HG02678 (cell line): ENCODE results near the gene CSTF3.

ENCODE experiments used
- ATAC-seq: cut with Tn5 transposase; IDR thresholded peaks from one replicate; pipeline ENCODE4 v1.9.1; 2021; ENCODE audit warnings: mild to moderate bottlenecking, moderate library complexity; ENCODE audit not compliant: unreplicated experiment

The CSTF3 gene

DNA sequence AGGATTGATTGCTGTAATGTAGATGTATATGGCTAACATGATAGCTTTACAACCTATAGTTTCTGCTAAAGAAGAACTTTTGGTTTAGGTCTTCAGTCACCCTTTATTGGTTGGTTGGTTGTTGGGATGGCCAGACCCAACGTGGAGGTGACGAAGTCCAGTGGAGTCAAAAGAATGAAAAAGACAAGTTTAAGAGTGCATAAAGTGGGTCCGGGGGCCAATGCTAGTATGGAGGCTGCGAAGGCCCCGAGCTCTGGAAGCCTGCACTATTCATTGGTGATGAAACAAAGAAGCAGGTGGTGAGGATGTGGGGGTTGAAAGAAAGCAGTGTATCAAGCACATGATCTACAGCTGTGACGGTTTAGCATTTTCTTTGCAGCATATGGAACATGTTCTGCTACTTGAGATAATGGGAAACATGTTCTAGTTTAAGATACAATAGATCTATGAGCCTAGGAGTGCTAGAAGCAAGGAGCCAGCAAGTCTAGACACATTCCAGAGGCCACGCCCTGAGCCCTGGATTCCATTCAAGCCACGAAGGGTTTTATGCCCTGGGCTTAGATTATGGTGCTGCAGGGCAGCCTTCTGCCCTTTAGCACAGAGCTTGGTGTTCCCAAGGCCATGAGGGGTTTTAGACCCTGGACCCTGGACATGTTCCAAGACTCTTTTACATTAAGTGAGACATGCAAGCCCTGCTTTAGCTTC, 115.6 kb downstream of the CSTF3 start:
- no peak for ATAC-seq

DNA sequence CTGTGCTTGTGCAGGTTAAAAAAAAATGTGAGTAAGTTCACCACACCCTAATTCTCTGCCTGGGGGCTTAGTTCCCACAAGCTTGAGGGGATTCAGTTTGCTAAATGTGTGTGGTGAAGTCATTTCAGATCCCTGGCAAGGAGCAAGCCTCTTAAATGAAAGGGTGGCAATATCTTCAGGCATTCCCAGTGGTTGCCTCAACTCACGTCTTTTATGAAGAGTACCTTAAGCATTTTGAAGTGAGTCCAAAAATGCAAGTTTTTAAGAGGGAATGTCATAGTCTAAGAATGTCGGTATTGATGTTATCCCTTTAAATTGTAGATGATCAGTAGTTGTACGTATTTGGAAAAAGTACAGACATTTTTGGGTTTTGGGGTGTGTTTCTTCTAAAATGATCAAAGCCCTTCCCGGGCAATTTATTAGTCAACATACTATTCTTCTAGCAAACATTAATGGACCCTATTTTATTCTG, 117.0 kb downstream of the CSTF3 start:
- no peak for ATAC-seq

DNA sequence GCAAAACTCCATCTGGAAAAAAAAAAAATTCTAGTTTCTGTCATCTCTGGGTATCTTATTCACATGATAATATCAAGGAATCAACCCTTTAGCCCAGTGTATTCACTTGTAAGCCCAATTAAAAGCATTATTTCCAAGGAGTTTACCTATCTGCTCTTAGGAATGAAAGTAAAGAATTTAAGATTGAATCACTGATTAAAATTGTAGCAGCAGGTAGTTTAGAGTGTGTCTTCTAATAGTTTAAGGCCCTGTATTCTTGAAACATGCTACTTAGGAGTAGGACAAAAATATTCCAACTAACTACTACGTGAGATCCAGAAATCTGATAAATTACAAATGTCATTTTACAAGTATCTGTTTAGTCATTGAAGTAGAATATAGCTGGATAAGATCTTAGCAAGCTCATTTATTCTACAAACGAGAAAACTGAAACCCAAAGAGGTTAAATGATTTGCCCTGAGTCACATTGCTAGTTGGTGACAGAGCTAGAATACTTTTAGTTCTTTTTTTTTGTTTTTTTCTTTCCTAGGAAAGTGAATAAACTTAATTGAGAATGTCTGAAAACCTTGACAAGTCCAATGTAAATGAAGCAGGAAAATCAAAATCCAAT, 118.0 kb downstream of the CSTF3 start:
- no peak for ATAC-seq

DNA sequence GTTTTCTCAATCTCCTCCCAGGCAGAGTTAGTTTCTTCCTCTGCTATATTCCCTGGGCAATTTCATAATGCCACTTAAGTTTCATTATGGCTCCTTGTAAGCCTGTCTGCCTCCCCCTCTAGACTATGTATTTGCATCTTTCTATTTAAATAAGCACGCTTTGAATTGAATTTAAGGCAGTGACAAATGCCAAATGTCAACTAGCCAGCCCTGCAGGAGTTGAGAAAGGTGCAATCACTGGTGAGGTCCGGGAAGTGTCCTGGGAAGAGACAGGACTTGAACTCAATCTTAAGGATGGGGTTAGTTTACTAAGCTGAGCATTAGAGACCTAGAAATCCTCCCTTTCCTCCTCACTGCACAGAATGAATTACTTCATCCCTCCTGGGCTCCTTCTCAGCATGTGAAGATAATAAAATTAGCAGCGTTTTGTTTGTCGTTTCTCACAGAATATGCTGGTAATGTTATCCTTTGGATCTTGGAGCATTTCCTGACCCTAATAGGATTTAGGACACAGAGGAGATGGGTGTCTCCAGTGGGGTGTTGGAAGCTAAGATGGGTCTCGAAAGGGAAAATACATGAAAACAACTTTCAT, 120.3 kb downstream of the CSTF3 start:
- ATAC-seq, result peak; percentile 25

DNA sequence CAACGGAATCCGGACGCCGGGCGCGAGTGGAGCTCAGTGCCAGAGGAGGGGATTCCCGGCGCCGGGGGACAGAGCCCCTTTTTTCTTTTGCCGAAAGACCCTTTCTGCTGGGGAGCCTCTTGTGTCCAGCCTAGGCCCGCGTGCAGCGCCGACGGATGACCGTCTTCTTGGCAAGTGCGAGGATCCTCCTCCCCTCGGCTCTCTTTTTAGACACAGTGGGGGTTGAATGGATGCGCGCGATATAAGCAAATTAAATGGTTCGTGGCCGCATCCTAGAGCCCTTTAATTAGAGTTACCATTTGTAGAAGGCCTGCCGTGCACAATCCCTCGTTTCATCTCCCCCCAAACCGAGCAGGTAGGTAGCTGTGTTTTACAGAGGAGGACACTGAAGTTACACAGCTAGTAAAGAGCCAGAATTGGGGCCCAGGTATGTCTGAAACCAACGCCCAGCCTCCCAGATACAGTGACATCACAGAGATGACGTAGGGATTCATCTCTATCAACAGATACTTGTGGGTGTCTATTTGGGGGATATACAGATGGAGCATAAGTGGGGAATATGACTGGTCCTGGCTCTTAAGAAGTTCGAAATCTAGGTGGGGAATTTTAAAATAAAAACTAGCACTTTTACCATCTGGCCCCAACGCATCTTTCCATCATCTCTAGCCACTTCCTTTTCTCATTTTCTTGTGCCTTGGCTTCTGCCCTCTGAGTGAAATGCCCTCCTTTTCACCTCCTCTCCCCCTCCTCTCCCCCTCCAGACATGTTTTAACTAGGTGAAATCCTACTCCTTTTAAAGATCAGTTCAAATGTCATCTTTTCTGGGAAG, 121.0 kb downstream of the CSTF3 start:
- ATAC-seq, result peak; percentile 27

DNA sequence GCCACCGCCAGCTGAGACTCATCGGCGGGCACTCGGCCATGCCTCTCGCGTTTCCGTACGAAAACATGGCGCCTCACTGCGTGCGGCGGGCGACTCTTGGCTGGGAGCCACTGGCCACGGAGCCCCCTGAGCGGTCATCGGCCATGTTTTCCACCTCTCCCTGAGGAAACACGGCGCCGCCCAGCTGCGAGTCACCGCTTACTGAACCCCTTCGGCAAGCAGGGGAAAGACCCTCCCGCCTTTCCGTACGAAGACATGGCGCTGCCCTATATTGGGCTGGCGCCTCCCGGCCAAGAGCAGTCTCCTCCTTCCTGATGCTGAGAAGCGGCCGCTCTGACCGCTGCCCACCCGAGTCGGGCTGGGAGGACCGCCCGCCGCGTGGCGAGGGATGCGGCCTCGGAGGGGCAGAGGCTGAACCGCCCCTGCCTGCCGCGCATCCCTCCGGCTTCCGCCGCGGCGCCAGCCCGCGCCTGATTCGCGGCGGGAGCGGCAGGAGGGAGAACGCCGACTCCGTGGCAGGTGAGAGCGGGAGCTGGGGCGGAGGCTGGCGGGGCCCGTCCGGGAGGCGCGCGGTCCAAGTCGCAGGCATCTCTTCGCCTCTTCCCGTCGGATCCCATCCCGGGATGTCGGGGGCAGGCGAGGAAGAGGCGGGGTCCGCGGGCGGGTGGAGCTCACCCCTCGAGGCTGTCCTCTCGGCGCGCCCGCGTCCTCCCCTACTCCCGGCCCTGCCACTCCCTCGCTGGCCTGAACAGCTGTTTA, 121.8 kb downstream of the CSTF3 start, which contains the start of gene TCP11L1:
Gene TCP11L1 (plus strand): TSS at position 299 of the 759 bp plus-strand sequence. CDS start 4,202 bp downstream, outside the sequence.
- peak; percentile 74 for ATAC-seq

DNA sequence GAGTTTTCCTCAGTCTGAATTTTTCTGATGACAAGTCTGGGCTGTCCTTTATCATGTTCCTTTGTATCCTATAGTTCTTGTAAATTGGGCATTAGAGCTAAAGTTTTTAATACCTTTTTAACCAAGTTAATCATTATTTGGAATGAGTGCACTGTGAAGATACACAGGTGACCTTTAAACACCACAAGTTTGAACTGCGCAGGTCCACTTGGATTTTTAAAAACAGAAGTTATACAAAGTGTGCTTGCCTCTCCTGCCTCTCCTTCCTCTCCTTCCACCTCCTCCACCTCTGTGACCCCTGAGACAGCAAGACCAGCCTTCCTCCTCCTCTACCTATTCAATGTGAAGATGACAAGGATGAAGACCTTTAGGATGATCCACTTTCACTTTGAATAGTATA, 126.3 kb downstream of the CSTF3 start:
- no peak for ATAC-seq
